GM23338 (cell line): ENCODE data around the gene TRUB2. TPM values are rescaled to one million over a fixed set of nuclear protein-coding genes. Genes with fewer than 3 reads are reported as not detected.

ENCODE experiments used
- ATAC-seq: fragments of 200-7000 bp; cut with Tn5 transposase; 3 replicates; pipeline ENCODE4 v1.9.1; 2020
- DNase-seq: peaks from one replicate; pipeline ENCODE4 v3.0.0-alpha.2; 2015; ENCODE audit warnings: low spot score
- H2AFZ ChIP-seq: fragments of 200-600 bp; sonication (generic); 2 replicates; pipeline ENCODE4 v1.8.0; 2016; ENCODE audit warnings: antibody characterized with exemption, mild to moderate bottlenecking, moderate library complexity
- H3F3A ChIP-seq: fragments of 200-600 bp; sonication (generic); replicated peaks from 2 replicates; pipeline ENCODE4 v1.8.0; 2017; ENCODE audit warnings: antibody characterized with exemption, mixed run types, low read depth
- H3K27ac ChIP-seq: fragments of 200-600 bp; sonication (generic); 2 replicates; pipeline ENCODE4 v1.6.1; 2016; ENCODE audit warnings: low read depth
- H3K27me3 ChIP-seq: fragments of 200-600 bp; sonication (generic); 2 replicates; pipeline ENCODE4 v1.8.0; 2016; ENCODE audit warnings: mild to moderate bottlenecking, mixed run types, moderate library complexity; ENCODE audit not compliant: insufficient read depth
- H3K36me3 ChIP-seq: fragments of 200-600 bp; sonication (generic); 2 replicates; pipeline ENCODE4 v1.8.0; 2016; ENCODE audit warnings: mild to moderate bottlenecking; ENCODE audit not compliant: insufficient read depth
- H3K4me1 ChIP-seq: fragments of 200-600 bp; sonication (generic); 2 replicates; pipeline ENCODE4 v1.8.0; 2016; ENCODE audit warnings: mild to moderate bottlenecking, moderate library complexity; ENCODE audit not compliant: insufficient read depth
- H3K4me2 ChIP-seq: fragments of 200-600 bp; sonication (generic); 2 replicates; pipeline ENCODE4 v1.7.1; 2017; ENCODE audit warnings: mixed run types
- H3K4me3 ChIP-seq: fragments of 200-600 bp; sonication (generic); 2 replicates; pipeline ENCODE4 v1.6.1; 2016; ENCODE audit warnings: mixed run types
- H3K79me2 ChIP-seq: fragments of 200-600 bp; sonication (generic); replicated peaks from 2 replicates; pipeline ENCODE4 v1.8.0; 2017; ENCODE audit warnings: mild to moderate bottlenecking; ENCODE audit not compliant: insufficient read depth
- H3K9me2 ChIP-seq: fragments of 200-600 bp; sonication (generic); 2 replicates; pipeline ENCODE4 v1.8.0; 2017; ENCODE audit not compliant: insufficient read depth
- H4K20me1 ChIP-seq: fragments of 200-600 bp; sonication (generic); replicated peaks from 2 replicates; pipeline ENCODE4 v1.8.0; 2017; ENCODE audit warnings: mild to moderate bottlenecking; ENCODE audit not compliant: insufficient read depth
- H3K27ac Mint-ChIP-seq: 2 replicates; pipeline ENCODE4 v1.8.0; 2020; ENCODE audit warnings: inconsistent platforms, mild to moderate bottlenecking, moderate library complexity, mixed read lengths
- H3K27me3 Mint-ChIP-seq: 3 replicates; pipeline ENCODE4 v1.8.0; 2022; ENCODE audit warnings: low read depth, mild to moderate bottlenecking, moderate library complexity, mixed read lengths, inconsistent platforms; ENCODE audit not compliant: insufficient read depth, poor library complexity
- H3K36me3 Mint-ChIP-seq: 3 replicates; pipeline ENCODE4 v1.8.0; 2021; ENCODE audit warnings: low read depth, mild to moderate bottlenecking, inconsistent platforms, moderate library complexity, mixed read lengths
- H3K4me1 Mint-ChIP-seq: 3 replicates; pipeline ENCODE4 v1.8.0; 2020; ENCODE audit warnings: mild to moderate bottlenecking, inconsistent platforms, mixed read lengths
- H3K4me3 Mint-ChIP-seq: 3 replicates; pipeline ENCODE4 v1.8.0; 2021; ENCODE audit warnings: moderate library complexity, mild to moderate bottlenecking, inconsistent platforms, mixed read lengths
- H3K9me3 Mint-ChIP-seq: 3 replicates; pipeline ENCODE4 v1.8.0; 2020; ENCODE audit warnings: moderate library complexity, mild to moderate bottlenecking, inconsistent platforms, mixed read lengths
- CREB1 ChIP-seq: fragments of 250-450 bp; sonication (Bioruptor Pico); IDR thresholded peaks from 2 replicates; pipeline ENCODE4 v1.5.0; 2020; ENCODE audit warnings: low read depth, mild to moderate bottlenecking, moderate library complexity
- EZH2phosphoT487 ChIP-seq: fragments of 200-600 bp; sonication (generic); IDR thresholded peaks from one replicate; pipeline ENCODE4 v1.8.1; 2018; ENCODE audit warnings: antibody characterized with exemption; ENCODE audit not compliant: unreplicated experiment
- JUNB ChIP-seq: IDR thresholded peaks from one replicate; pipeline ENCODE4 v1.6.1; 2016; ENCODE audit warnings: antibody characterized with exemption; ENCODE audit not compliant: unreplicated experiment
- ZNF114 ChIP-seq: fragments of 250-450 bp; sonication (Bioruptor Pico); IDR thresholded peaks from 2 replicates; pipeline ENCODE4 v1.5.0; 2020; ENCODE audit warnings: mild to moderate bottlenecking, moderate library complexity
- polyA plus RNA-seq: library from polyadenylated mRNA; unstranded; fragments of >200 nt; fragmentation: Nextera tagmentation; extraction: Ambion mirVana; gene quantifications from 2 replicates; pipeline ENCODE4 v1.2.1, GENCODE V29; 2016
- total RNA-seq: library from RNA; depleted of rRNA; stranded (reverse); fragments of >200 nt; shearing (Covaris generic); gene quantifications from 2 replicates; pipeline ENCODE4 v1.2.3, GENCODE V29; 2014
- TF ChIP-seq, protein P1 (sequence below), 2 experiments: fragments of 200-600 bp in 1 of 2; sonication (generic) in 1 of 2; conservative IDR thresholded peaks; 2 replicates each; pipeline versions ENCODE4 v1.5.1 to v1.6.1; 2016 to 2017; ENCODE audit warnings: antibody characterized with exemption in 2 of 2, low read depth in 2 of 2, mild to moderate bottlenecking in 2 of 2, moderate library complexity in 1 of 2
- TF ChIP-seq, protein P2 (sequence below): IDR thresholded peaks from 2 replicates; pipeline ENCODE4 v1.6.1; 2016; ENCODE audit warnings: antibody characterized with exemption
- TF ChIP-seq, protein P3 (sequence below): fragments of 250-450 bp; sonication (Bioruptor Pico); IDR thresholded peaks from 2 replicates; pipeline ENCODE4 v1.5.0; 2020; ENCODE audit warnings: mild to moderate bottlenecking, moderate library complexity

The TRUB2 gene
- total and polyA plus RNA-seq, 2 experiments from 2014 or later, result 15.4 to 31.4 TPM

DNA sequence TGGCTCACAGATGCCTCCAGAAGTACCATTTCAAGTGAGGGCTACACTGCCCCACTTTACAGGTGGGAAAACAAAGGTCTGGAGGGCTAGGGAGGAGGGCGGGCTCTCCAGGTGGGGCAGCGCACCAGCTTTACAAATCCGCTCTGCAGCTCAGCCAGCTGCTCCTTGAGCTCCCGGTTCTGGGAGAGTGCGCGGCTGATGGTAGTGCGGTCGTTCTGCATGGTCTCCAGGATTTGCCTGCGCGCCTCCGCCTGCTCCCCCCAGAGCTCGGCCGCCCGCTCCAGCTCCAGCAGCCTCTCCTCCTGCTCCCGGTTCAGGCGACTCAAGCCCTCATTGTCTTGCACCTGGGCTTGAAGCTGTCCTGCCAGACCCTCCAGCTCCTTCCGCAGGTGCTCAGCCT lies 61.9 kb downstream of the TRUB2 start:
- H3K9me2 ChIP-seq, result no peaks in the 10 kb centered on the region
- Mint-ChIP-seq H3K27ac (no peak overlapping the region), H3K27me3 (peaks cover 12% of the 10 kb centered on the region), H3K36me3 (peaks cover 44% of the 10 kb centered on the region), H3K4me1 (peaks cover 7% of the 10 kb centered on the region), H3K4me3 (no peak overlapping the region), H3K9me3 (no peaks in the 10 kb centered on the region; the same call in 2 of the 3 replicates)
- H3K4me1 ChIP-seq, result no peaks in the 10 kb centered on the region
- DNase-seq, result no peak
- H2AFZ ChIP-seq, result no peak overlapping the region
- H3K27ac ChIP-seq, result no peak overlapping the region
- H3K4me3 ChIP-seq, result no peak overlapping the region
- no peak for ATAC-seq
- peaks cover 13% of the 10 kb centered on the region for H4K20me1 ChIP-seq
- no peak overlapping the region for H3K4me2 ChIP-seq
- peaks cover 6% of the 10 kb centered on the region; the same call in 1 of the 2 replicates for H3F3A ChIP-seq
- H3K27me3 ChIP-seq, result no peaks in the 10 kb centered on the region
- no peaks in the 10 kb centered on the region for H3K79me2 ChIP-seq
- no peak for TF ChIP-seq JUNB
- peaks cover 4% of the 10 kb centered on the region; the same call in 1 of the 2 replicates for H3K36me3 ChIP-seq

DNA sequence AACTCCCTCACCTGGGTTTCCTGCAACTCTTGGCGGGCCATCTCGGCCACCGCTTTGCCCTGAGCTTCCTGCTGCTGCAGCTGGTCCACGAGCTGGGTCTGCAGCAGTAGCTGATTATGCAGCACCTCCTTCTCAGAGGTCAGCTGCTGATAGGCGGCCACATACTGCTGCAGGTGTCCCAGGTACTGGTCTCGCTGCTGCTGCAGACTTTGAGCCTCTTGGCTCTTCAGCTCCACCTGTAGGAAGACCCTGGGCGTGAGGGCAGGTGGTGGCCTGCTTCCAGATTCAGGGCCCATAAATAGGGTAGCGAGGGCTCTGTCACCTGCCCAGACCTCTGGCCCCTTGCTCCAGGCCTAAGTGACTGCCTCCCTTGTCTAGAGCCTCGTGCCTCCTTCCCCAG lies 63.1 kb downstream of the TRUB2 start:
- Histone ChIP-seq H3K27ac (no peak overlapping the region), H3K4me2 (no peak overlapping the region), H3K79me2 (no peaks in the 10 kb centered on the region), H3K27me3 (no peaks in the 10 kb centered on the region), H2AFZ (no peak overlapping the region), H4K20me1 (peaks cover 18% of the 10 kb centered on the region), H3F3A (peaks cover 10% of the 10 kb centered on the region; the same call in 1 of the 2 replicates), H3K4me1 (peaks cover 7% of the 10 kb centered on the region), H3K4me3 (no peak overlapping the region), H3K9me2 (no peaks in the 10 kb centered on the region), H3K36me3 (peaks cover 4% of the 10 kb centered on the region; the same call in 1 of the 2 replicates)
- Mint-ChIP-seq H3K36me3 (peaks cover 35% of the 10 kb centered on the region), H3K27ac (no peak overlapping the region), H3K4me1 (peaks cover 16% of the 10 kb centered on the region), H3K27me3 (peaks cover 18% of the 10 kb centered on the region), H3K9me3 (no peaks in the 10 kb centered on the region; the same call in 2 of the 3 replicates), H3K4me3 (no peak overlapping the region)
- ATAC-seq, result peak; percentile 18
- no peak for TF ChIP-seq CREB1 (CRISPR knock-in tag)
- TF ChIP-seq, protein P1, sequence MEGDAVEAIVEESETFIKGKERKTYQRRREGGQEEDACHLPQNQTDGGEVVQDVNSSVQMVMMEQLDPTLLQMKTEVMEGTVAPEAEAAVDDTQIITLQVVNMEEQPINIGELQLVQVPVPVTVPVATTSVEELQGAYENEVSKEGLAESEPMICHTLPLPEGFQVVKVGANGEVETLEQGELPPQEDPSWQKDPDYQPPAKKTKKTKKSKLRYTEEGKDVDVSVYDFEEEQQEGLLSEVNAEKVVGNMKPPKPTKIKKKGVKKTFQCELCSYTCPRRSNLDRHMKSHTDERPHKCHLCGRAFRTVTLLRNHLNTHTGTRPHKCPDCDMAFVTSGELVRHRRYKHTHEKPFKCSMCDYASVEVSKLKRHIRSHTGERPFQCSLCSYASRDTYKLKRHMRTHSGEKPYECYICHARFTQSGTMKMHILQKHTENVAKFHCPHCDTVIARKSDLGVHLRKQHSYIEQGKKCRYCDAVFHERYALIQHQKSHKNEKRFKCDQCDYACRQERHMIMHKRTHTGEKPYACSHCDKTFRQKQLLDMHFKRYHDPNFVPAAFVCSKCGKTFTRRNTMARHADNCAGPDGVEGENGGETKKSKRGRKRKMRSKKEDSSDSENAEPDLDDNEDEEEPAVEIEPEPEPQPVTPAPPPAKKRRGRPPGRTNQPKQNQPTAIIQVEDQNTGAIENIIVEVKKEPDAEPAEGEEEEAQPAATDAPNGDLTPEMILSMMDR (conservative IDR thresholded peaks at IDR 0.05; ENCODE audit: low read depth in 2 of 2), result peak; percentile 37 to 70
- peak; percentile 72 for DNase-seq

DNA sequence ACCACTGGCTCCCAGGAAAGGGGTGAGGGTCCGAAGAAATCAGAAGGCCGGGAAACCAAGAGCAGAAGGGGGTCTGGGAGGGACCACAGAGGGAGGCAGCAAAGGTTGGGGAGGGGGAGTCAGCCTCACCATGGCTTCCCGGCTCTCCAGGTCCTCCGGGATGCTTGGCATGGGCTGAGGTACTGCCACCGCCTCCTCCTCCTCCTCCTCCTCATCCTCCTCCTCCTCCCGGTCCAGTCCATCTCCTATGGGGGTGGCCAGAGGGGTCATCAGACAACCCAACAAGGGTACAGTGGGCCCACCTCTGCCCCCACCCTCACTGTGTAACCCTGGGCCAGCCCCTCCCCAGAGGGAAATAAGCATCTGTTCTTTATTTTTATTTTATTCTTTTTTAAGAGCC lies 63.9 kb downstream of the TRUB2 start:
- ATAC-seq, result no peak
- H3K4me3 Mint-ChIP-seq, result no peak overlapping the region
- no peak overlapping the region for H3K4me3 ChIP-seq
- H2AFZ ChIP-seq, result no peak overlapping the region
- H3K9me2 ChIP-seq, result no peaks in the 10 kb centered on the region
- H3F3A ChIP-seq, result peaks cover 10% of the 10 kb centered on the region; the same call in 1 of the 2 replicates
- H3K36me3 ChIP-seq, result peaks cover 4% of the 10 kb centered on the region; the same call in 1 of the 2 replicates
- H3K9me3 Mint-ChIP-seq, result no peaks in the 10 kb centered on the region; the same call in 2 of the 3 replicates
- peaks cover 35% of the 10 kb centered on the region for H3K36me3 Mint-ChIP-seq
- peaks cover 22% of the 10 kb centered on the region for H3K4me1 Mint-ChIP-seq
- peaks cover 21% of the 10 kb centered on the region for H3K27me3 Mint-ChIP-seq
- H3K4me2 ChIP-seq, result no peak overlapping the region
- H3K27ac ChIP-seq, result no peak overlapping the region
- H3K27ac Mint-ChIP-seq, result no peak overlapping the region
- peaks cover 18% of the 10 kb centered on the region for H4K20me1 ChIP-seq
- H3K4me1 ChIP-seq, result peaks cover 7% of the 10 kb centered on the region
- no peak for DNase-seq
- no peaks in the 10 kb centered on the region for H3K79me2 ChIP-seq
- no peaks in the 10 kb centered on the region for H3K27me3 ChIP-seq
- TF ChIP-seq, protein P2, sequence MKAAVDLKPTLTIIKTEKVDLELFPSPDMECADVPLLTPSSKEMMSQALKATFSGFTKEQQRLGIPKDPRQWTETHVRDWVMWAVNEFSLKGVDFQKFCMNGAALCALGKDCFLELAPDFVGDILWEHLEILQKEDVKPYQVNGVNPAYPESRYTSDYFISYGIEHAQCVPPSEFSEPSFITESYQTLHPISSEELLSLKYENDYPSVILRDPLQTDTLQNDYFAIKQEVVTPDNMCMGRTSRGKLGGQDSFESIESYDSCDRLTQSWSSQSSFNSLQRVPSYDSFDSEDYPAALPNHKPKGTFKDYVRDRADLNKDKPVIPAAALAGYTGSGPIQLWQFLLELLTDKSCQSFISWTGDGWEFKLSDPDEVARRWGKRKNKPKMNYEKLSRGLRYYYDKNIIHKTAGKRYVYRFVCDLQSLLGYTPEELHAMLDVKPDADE, result no peak
- TF ChIP-seq ZNF114 (CRISPR knock-in tag) (no peak), JUNB (no peak), EZH2phosphoT487 (no peak), CREB1 (CRISPR knock-in tag) (no peak)
- TF ChIP-seq, protein P3, sequence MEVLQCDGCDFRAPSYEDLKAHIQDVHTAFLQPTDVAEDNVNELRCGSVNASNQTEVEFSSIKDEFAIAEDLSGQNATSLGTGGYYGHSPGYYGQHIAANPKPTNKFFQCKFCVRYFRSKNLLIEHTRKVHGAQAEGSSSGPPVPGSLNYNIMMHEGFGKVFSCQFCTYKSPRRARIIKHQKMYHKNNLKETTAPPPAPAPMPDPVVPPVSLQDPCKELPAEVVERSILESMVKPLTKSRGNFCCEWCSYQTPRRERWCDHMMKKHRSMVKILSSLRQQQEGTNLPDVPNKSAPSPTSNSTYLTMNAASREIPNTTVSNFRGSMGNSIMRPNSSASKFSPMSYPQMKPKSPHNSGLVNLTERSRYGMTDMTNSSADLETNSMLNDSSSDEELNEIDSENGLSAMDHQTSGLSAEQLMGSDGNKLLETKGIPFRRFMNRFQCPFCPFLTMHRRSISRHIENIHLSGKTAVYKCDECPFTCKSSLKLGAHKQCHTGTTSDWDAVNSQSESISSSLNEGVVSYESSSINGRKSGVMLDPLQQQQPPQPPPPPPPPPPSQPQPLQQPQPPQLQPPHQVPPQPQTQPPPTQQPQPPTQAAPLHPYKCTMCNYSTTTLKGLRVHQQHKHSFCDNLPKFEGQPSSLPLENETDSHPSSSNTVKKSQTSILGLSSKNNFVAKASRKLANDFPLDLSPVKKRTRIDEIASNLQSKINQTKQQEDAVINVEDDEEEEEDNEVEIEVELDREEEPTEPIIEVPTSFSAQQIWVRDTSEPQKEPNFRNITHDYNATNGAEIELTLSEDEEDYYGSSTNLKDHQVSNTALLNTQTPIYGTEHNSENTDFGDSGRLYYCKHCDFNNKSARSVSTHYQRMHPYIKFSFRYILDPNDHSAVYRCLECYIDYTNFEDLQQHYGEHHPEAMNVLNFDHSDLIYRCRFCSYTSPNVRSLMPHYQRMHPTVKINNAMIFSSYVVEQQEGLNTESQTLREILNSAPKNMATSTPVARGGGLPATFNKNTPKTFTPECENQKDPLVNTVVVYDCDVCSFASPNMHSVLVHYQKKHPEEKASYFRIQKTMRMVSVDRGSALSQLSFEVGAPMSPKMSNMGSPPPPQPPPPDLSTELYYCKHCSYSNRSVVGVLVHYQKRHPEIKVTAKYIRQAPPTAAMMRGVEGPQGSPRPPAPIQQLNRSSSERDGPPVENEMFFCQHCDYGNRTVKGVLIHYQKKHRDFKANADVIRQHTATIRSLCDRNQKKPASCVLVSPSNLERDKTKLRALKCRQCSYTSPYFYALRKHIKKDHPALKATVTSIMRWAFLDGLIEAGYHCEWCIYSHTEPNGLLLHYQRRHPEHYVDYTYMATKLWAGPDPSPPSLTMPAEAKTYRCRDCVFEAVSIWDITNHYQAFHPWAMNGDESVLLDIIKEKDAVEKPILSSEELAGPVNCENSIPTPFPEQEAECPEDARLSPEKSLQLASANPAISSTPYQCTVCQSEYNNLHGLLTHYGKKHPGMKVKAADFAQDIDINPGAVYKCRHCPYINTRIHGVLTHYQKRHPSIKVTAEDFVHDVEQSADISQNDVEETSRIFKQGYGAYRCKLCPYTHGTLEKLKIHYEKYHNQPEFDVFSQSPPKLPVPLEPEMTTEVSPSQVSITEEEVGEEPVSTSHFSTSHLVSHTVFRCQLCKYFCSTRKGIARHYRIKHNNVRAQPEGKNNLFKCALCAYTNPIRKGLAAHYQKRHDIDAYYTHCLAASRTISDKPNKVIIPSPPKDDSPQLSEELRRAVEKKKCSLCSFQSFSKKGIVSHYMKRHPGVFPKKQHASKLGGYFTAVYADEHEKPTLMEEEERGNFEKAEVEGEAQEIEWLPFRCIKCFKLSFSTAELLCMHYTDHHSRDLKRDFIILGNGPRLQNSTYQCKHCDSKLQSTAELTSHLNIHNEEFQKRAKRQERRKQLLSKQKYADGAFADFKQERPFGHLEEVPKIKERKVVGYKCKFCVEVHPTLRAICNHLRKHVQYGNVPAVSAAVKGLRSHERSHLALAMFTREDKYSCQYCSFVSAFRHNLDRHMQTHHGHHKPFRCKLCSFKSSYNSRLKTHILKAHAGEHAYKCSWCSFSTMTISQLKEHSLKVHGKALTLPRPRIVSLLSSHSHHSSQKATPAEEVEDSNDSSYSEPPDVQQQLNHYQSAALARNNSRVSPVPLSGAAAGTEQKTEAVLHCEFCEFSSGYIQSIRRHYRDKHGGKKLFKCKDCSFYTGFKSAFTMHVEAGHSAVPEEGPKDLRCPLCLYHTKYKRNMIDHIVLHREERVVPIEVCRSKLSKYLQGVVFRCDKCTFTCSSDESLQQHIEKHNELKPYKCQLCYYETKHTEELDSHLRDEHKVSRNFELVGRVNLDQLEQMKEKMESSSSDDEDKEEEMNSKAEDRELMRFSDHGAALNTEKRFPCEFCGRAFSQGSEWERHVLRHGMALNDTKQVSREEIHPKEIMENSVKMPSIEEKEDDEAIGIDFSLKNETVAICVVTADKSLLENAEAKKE, result no peak
